MV-4-11 (cell line): Measurements from ENCODE around the gene TMC7.
A peak's percentile ranks its signal among the peaks of the same experiment; 100 is the strongest.
"Not testable (repeated sequence)": the region's sequence is repeated elsewhere in the genome, so short reads cannot be mapped to it uniquely, and the experiment has no call there.

ENCODE experiments used
- DNase-seq: peaks from one replicate; lab custom pipeline; 2025; lab: John Stamatoyannopoulos, UW

Gene TMC7

GRCh38 chr16:18983565-18984434 lies at the start of gene TMC7:
Gene TMC7, plus strand, starts transcription at chr16:18983934. Its CDS starts 130 bp downstream, at chr16:18984064.
- peak; percentile 38 for DNase-seq

DNA sequence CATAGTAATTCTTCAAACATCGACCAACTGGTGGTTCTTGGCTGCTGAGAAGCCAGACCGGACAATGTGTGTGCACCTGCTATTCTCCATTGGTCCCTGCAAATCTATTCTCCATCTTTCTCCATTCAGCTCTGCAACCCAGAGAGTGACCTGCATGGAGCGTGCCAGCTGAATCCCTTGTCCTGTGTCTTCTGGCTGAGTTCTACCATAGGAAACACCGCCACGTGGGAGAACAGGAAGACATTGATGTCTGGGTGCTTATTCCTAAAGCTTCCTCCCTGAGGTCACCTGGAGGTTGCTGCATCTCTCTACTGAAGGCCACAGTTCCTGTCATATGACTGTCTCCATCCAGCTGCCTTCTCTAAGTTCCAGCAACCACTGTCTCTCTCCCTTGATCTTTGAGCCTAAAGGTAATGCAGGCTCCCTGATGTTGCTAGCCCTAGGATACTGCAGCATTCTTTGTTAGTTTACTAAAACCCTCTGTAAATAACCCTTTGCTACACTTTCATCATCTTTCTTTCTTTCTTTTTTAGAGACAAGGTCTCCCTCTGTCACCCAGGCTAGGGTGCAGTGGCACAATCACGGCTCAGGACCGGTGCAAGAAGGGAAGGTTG lies 46.9 kb upstream of the TMC7 start:
- DNase-seq, result no peak

DNA sequence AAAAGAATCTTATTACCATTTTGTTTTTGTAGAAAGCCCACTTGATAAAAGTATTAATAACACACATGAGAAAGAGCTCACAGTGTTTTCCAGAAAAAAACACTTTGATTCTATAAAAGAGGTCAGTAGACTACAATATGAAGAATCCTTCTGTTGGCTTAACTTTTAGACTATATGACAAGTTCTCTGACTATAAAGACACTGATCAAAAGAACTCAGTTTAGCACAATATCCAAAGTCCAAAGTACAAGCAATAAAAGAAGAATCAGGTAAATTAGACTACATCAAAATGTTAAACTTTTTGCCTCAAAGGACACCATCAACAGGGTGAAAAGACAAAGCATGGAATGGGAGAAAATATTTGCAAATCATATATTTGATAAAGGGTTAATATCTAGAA lies 46.3 kb upstream of the TMC7 start:
- DNase-seq, result no peak

DNA sequence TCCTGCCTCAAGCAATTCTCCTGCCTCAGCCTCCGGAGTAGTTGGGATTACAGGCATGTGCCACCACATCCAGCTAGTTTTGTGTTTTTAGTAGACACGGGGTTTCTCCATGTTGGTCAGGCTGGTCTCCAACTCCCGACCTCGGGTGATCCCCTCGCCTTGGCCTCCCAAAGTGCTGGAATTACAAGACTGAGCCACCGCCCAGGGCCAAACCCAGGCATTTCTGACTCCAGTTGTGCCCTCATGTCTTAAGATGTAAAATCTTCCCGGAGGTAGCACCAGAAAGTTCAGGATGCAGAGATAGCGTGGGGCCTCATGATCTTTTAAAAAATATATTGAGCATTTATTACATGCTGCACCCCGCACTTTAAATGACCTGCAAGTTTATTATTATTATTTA lies 44.7 kb upstream of the TMC7 start:
- DNase-seq, result no peak

GRCh38 chr16:18941471-18941870 lies 42.3 kb upstream of the TMC7 start:
- no peak for DNase-seq

DNA sequence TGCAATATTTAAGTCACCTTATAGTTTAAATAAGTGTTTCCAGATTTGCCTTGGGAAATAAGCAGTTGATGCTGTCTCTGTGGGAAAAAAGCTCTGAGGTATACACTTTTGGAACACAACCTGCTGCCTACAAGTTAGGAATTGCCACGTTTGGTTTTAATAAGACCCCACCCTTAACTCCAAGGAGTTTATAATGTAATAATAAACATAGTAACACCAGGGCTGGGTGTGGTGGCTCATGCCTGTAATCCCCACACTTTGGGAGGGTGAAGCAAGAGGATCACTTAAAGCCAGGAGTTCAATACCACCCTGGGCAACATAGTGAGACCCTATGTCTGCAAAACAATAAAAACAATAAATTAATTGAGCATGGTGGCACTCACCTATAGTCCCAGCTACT lies 41.7 kb upstream of the TMC7 start:
- DNase-seq, result no peak

- no peak for DNase-seq
These were observed 40.3 kb upstream of the TMC7 start for GRCh38 chr16:18943414-18943813.

DNA sequence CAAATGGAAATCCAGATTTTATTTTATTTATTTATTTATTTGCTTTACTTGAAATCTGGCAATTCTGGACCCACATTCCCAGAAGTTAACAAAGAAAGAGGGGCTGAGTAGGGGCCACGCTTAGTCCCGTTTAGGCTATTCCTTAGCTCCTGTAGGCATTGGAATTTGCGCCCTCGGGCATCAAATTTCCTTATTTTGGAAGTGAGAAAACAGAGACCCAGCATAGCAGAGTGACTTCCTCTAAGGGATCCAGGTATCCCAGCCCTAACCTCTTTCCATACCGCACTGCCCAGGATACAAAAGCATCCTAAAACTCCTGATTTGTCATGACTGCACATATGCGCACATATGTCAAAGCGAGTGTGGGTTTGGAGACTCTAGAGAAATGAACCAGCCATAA lies 38.5 kb upstream of the TMC7 start:
- no peak for DNase-seq

DNA sequence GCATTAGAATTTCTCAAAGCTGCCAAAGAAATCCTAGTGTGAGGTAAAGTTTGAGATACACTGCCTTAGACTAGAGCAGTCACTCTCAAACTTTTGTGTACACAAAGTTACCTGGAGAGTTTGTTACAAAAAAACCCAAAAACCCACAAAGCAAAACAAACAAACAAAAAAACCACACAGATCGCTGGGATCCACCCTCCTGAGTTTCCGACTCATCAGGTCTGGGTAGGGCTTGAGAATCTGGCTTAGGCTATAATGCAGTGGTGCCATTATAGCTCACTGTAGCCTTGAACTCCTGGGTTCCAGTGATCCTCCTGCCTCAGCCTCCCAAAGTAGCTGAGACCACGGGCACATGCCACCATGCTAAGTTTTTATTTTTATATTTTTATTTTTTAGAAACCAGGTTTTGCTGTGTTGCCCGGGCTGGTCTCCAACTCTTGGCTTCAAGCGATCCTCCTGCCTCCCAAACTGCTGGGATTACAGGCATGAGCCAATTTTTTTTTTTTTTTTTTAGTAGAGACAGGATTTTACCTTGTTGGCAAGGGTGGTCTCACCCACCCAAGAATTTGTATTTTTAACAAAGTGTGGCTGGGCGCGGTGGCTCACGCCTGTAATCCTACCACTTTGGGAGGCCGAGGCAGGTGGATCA lies 35.2 kb upstream of the TMC7 start:
- DNase-seq, result no peak

GRCh38 chr16:18950469-18951185 lies 33.1 kb upstream of the TMC7 start:
- DNase-seq, result no peak

DNA sequence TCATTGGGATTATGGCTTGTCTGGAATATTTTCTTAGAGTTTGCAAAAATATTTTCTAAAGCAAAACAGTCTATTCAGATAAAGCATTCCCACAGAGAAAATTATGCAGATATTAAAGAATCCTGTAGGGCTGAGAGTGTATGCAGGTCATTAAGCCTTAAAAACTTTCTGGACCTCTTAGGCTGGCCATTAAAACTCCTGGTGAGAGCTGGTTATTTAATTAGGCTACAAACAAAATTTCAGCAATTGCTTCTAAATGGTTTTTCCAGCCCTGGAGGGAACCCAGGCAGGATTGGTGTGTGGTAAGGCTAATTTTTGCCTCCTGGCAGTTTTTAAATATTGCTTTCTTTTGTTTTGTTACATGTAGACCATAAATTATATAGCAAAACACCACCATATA lies 30.2 kb upstream of the TMC7 start:
- no peak for DNase-seq

DNA sequence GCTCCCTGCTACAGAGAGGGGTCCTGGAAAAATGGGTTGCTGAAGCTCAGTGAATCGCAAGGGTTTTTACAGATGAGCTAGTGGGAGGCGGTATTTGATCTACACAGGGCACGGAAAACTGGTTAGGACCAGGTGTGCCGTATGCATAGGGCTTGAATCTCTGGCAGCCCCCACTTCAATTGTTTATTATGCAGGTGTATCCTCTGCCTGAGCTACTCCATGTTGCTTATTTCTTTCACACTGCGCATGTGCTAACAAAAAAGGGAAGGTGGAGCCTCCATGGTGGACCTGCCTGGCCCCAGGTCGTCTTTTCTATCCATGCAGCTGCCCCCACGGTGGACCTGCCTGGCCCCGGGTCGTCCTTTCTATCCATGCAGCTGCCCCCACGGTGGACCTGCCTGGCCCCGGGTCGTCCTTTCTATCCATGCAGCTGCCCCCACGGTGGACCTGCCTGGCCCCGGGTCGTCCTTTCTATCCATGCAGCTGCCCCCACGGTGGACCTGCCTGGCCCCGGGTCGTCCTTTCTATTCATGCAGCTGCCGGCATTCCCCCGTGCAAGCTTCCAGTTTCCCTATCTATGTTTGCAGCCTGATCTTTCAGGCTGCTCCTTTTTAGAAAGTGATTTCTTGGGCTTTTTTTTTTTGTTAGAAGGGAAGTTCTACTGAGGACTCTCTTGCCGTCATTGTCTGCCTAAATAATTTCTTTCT lies 27.7 kb upstream of the TMC7 start:
- peak; percentile 25 for DNase-seq

GRCh38 chr16:18956658-18957241 lies 27.0 kb upstream of the TMC7 start:
- DNase-seq, result not testable (repeated sequence)

DNA sequence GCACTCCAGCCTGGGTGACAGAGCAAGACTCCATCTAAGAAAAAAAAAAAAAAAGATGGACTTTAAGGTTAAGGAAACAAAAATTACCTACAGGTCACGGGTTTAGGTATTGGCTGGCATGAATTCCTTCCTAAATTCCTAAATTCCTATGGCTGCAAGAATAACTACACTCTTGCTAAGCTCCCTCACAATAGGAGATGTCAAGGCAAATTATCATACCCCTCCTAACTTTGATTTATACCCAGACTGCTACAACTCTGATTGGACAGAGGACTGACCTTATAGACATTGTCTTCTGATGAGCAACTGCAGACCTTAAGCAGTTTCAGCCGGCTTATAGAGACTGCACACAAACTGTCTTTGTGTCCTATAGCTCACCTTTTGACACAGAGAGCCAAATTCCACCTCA lies 25.1 kb upstream of the TMC7 start:
- DNase-seq, result no peak

DNA sequence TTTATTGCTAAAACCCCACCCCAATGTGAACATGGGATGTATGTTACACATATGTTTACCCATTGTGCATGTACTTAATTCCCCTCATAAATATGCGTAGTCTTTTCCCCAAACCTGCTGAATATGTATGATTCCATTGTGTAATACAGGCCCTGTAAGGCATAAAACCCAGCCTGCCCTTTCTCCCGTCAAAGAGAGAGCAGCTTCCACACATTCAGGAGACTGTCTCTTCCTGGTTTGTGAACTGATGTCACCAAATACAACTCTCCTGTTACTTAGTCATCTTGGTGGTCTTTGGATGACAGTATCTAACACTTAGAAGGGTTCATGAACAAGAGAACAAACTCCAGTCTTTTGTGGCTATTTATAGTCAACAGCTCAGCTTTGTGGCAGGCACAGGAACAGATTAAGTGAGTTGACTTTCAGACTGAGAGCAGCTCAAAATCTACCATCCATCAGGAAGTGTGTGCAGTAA lies 24.7 kb upstream of the TMC7 start:
- peak; percentile 48 for DNase-seq

- DNase-seq, result no peak
These were observed 18.2 kb upstream of the TMC7 start for GRCh38 chr16:18965555-18965954.

- DNase-seq, result no peak
These were observed 16.9 kb upstream of the TMC7 start for GRCh38 chr16:18966791-18967190.

DNA sequence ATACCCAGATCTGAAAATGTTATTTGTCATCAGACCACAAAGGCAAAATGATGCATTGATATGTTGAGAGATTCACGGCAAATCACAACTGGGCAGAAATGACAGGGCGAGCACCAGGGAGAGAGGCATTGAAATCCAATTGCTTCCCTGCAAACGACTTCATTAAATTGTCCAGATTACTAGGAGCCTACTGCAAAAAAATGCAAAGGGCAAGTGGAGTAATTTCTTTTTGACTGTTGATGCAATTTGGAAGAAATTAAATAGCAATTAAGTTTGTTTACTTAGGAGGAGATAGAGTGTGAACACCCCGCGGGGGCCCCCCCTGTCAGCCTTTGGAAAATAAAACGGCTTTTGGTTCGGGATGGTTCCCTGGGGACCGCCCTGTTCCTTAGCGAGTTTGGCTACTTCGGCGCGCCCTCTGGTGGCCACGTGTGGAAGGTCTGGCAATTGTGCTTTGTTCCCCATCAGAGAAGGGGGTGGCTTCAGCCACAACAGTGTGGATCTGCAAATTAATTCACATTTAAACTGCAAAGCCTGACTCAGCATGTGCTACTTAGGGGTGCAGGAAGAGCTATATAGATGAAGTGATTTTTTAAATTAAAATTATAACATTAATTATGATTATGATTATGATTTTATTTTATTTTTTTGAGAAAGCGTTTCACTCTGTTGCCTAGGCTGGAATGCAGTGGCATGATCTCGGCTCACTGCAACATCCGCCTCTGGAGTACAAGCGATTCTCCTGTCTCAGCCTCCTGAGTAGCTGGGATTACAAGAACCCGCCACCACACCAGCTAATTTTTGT lies 14.5 kb upstream of the TMC7 start:
- DNase-seq, result peak; percentile 53

DNA sequence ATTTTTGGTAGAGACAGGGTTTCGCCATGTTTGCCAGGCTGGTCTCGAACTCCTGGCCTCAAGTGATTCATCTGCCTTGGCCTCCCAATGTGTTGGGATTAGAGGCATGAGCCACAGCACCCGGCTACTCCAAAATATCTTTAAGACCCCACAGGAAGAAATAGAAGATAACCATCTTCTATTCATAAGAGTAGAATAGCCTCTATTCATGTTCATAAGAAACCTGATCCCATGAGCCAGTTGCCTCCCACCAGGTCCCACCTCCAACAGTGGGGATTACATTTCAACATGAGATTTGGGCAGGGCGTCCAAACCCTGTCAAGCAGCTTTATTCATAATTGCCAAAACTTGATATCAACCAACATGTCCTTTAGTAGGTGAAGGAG lies 13.9 kb upstream of the TMC7 start:
- no peak for DNase-seq

DNA sequence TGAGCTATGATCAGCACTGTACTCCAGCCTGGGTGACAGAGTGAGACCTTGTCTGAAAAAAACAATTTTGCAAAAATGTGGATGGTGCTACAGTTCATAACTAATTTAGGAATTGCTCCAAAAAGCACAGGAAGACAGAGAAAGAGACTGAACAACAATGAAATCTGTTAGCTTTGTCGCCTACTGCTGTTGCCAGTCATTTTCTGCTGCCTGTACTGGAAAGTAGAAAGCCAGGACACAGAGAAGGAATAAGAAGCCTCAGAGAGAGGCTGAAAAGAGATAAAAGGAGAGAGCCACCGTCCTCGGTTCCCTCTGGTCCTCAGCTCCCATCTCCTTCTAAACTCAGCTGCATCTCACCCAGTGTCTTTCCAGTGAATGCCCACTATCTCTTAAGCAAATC lies 8.6 kb upstream of the TMC7 start:
- DNase-seq, result no peak
